Measurements from ENCODE around the gene HOXC13.

Gene HOXC13

DNA sequence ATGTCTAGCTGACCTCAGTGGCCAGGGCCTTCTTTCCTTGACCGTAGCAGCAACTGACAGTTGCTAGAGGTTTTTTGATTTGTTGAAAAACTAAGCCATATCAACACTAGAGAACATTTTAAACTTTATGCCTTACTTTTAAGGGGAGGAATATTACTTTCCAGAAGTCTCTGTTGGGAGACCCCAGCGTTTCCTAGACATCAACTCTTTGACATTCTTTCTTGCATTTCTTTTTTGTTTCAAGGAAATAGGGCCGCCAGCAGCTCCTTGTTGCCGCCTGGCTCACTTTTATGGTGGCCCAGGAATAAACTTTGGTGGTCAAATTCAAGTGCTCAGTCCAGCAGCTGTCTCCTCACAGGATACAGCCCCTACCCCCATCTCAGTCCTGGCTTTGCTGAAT is 31.8 kb downstream of the HOXC13 start:
- DNase-seq (ENCODE audit: low spot score) = no peak

DNA sequence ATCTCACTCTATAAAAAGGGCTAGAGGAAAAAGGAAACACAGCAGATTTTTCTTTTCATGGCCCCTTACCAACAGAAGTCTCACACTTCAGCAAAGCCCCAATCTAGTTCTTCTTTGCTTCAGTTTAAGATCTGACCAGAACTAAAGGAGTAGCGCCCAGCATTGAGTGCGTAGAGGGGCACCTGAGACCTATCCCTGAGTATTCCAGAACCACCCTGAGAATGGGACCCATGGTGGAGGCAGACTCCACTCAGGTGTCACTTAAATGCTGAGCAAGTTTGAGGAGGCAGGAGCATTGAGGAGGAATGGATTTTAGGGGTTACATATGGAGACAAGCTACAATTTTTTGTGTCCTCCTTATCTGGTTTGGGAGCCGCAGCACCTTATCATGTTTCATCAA is 32.5 kb downstream of the HOXC13 start:
- DNase-seq (ENCODE audit: low spot score) = no peak

DNA sequence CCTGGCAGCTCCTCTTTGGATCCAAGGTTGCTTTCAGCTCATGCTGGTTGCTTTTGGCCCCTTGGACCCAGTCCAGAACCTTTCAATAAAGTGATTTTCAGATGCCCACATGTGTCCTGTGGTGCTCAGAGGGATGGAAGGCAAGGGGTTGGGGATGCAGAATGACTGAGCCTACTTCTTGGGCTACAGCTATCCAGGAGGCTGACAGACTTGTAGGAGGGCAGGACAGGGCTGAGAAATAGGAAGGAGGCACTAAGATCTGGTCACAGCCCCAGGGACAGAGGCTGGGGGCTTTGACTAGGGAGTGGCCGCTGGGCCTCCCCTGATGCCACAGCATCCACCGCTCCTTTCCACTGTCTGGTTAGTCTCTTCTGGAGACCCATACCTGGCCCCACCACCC is 33.1 kb downstream of the HOXC13 start:
- no peak for DNase-seq (ENCODE audit: low spot score)

DNA sequence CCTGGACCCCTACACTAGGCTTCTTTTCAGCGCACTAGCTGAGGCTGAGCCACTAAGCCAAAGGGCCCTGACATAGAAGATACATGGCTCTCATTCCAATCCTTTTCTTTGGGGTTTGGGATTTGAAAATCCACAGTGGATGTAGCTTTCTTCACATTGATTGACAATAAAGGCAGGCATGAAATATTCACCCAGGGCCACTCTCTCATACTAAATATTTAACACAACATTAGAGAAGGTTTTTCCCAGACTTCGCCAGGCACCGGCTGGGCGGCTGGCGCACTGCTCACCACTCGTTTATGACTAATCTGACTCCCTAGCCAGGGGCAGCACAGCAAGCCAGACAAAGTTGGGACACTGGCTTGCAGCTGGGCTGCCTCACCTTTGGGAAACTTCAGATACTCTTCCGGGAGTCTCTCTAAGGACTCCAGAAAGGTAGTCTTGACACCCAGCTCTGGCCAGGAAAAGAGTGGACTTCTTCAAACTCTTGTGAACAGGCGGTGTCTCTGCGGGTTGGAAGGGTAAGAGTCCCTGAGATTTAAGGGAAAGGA is 33.6 kb downstream of the HOXC13 start:
- DNase-seq (ENCODE audit: low spot score) = no peak

DNA sequence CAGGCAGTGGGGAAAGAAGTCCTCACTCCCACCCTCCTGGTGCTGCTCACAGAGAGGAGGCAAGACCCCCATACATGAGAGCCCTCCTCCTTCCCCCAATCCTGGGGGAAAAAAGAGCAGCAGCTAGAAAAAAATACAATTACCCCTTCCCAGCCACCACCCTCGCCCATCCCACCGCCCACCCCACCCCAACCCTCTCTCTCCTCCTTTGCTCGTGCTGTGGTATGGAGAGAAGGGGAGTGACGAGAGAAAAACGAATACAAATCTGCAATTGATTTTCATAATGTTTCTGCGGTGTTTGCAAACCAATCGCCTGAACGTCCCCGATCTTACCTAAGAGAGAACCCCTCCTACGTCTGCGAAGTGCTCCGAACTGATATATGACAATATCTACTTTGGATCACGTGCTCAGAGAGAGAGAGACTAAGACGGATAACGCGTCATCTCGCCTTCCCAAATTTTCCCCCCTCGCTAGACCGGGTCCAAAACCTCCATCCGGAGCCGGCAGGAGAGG is 34.1 kb downstream of the HOXC13 start, which contains the start of gene HOXC11:
TSS of gene HOXC11 (plus strand) at position 405 of the 514 bp plus-strand sequence. CDS start 116 bp downstream, outside the sequence.
- no peak for DNase-seq (ENCODE audit: low spot score)

DNA sequence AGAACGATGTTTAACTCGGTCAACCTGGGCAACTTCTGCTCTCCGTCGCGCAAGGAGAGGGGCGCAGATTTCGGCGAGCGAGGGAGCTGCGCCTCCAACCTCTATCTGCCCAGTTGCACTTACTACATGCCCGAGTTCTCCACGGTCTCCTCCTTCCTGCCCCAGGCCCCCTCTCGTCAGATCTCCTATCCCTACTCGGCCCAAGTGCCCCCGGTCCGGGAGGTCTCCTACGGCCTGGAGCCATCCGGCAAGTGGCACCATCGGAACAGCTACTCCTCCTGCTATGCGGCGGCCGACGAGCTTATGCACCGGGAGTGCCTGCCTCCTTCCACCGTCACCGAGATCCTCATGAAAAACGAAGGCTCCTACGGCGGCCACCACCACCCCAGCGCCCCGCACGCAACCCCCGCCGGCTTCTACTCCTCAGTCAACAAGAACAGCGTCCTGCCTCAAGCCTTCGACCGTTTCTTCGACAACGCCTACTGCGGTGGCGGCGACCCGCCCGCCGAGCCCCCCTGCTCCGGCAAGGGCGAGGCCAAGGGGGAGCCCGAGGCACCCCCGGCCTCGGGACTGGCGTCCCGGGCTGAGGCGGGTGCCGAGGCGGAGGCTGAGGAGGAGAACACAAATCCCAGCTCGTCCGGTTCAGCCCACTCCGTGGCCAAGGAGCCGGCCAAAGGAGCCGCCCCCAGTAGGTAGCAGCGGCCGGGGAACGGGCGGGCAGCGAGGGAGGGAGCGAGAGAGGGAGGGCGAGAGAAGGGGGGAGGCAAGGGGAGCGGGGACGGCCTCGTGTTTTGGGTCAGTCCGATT is 34.8 kb downstream of the HOXC13 start:
- no peak for DNase-seq (ENCODE audit: low spot score)

GRCh38 chr12:53974084-53975063 is 35.7 kb downstream of the HOXC13 start, which contains the start of gene HOTAIR:
TSS of gene HOTAIR (minus strand) at chr12:53974954.
- DNase-seq (ENCODE audit: low spot score) = no peak

DNA sequence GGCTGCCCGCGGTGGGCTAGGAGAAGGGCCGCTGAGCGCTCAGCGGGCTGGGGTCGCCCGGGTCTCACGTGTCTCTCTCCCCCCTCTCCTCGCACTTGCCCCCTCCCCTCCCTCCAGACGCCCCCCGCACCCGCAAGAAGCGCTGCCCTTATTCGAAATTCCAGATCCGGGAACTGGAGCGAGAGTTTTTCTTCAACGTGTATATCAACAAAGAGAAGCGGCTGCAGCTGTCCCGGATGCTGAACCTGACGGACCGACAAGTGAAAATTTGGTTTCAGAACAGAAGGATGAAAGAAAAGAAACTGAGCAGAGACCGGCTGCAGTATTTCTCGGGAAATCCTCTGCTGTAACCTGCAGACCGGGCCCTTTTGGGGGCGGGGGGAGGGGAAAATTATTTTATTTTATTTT is 36.4 kb downstream of the HOXC13 start:
- no peak for DNase-seq (ENCODE audit: low spot score)

DNA sequence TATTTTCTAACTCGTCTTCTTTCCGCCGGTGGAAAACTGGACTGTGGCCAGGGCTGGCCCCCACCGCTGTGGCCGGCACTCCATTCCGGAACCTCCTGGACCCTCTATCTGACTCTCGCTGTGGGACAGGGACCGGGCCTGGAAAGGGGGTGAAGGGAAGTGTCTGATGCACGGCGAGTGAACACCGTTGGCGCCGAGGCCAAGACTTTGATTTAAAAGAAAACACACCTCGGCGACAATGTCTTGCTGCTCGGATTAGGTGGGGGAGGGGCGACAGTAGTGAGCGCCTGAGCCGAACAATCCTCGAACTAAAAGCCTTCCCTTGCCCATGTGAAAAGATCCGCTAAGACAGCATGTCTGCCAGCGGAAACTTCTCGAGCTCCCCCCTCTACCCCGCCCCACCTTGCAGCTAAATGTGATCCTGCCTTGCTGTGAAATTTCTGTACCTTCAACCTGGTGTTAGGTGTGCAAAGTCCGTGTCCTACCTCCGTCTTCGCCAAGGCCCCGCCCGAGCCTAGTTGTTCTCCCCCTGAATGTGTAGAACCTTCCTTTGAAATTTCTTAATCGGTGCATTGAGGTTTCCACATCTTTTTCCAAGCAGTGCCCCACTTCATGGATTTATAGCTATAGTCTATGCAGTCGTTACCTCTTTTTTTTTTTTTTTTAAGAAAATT is 37.0 kb downstream of the HOXC13 start:
- DNase-seq (ENCODE audit: low spot score) = no peak

DNA sequence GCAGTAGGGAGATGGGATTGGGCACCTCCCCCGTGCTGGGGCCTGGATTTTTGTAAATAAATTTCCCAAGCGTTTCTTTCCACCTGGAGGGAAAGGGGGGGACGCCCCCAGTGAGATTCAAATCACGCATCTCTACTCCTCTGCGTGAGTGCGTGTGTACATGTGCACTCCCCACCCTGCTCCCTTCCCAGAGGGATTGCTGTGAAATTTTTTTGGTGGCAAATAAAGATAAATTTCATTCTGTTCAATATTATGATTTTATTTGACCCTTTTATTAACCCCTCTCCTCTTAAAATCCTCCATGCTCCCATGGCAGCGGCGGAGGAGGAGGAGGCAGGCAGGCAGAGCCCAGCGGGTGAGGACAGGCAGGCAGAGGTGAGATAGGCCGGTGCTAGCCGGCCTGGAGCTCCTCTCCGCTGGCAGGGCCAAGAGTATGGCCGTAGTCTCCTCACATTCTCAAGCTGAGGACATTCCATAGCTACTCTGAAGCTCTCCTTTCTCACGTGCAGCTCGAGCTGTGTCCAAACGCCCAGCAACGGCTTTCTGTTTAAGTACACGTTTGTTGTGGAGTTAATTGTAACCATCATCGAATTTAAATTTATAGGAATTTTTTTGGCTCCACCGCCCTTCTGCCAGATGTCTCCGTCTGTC is 37.7 kb downstream of the HOXC13 start:
- no peak for DNase-seq (ENCODE audit: low spot score)

GRCh38 chr12:53976823-53977595 is 38.4 kb downstream of the HOXC13 start:
- no peak for DNase-seq (ENCODE audit: low spot score)

DNA sequence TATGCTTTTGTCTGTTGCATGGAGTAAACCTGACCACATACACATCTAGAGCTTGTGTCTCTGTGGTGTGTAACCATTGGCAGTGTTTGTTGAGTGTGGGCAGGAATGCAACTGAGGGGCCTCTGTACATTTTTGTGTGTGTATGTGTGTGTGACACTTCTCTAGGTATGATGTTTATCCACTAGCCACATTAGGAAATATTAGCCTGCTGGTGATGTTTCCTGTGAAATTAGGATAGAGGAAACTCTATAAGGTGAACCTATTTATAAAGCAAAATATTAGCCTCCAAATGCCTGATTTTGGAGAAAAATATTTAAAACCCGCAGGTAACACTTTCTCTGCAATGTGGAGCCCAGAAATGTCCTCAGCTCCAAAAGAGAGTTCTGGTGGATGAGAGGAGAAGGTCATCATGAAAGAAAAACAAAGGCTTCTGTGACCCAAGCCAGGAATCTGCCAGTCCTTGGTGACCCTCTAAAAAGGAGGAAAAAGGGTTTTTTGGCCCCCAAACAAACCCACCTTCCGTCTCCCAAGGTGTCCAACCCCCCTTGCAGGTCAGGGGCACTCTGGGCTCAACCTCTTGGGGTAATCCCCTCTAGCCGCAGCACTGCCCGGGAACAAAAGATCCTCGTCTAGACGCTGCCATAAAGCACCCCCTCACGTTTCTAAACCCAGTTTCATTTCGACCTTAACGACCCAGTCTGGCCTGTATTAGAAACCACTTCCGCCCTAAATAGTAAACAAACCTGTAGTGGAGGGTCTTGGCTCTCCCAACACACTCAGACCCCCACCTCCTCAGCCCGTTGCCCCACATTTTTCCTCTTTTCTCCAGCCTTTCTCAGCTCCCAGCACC is 39.2 kb downstream of the HOXC13 start:
- DNase-seq (ENCODE audit: low spot score) = no peak

- no peak for DNase-seq (ENCODE audit: low spot score)
Measured at GRCh38 chr12:53978477-53979356, 40.1 kb downstream of the HOXC13 start.

- DNase-seq (ENCODE audit: low spot score) = no peak
Measured at GRCh38 chr12:53980104-53980801, 41.6 kb downstream of the HOXC13 start.

DNA sequence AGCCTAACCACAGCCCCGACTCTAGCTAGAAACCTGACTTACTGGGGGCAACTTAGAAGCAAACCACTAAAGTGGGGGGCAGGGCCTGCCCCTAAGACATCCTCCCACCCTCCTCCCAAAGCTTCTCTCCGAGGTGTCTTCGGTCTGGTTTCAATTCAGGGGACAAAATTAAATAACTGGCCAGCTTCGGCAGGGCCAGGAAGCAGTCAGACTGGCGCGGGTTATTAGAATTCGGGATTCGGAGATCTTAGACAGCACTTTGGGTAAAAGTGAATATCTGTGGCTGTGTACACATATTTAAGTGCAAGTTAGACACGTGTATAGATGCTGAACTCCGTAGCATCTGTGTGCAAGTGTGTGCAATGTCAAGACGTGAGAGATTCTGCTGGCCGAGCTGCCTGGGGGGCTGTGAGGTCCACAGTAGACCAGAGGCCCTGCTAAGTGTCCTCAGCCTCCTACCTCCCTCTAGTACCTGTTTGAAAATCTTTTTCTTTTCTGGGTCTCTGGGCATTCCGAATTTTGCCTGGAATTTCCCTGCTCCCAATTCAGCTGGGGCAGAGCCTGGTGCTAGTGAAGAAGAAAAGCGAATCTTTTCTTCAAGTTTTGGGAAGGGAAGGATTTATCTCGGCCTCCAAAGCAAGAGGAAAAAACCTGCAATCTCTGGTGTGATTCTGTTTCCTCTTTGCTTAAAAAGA is 42.3 kb downstream of the HOXC13 start:
- DNase-seq (ENCODE audit: low spot score) = no peak

GRCh38 chr12:53981634-53982565 is 43.3 kb downstream of the HOXC13 start:
- DNase-seq (ENCODE audit: low spot score) = no peak

Measured in left forelimb (tissue), 1 donor.